GM21528 (cell line): Measurements from ENCODE around the gene NFKBIE.

Experiments used
- ATAC-seq: cut with Tn5 transposase; IDR thresholded peaks from one replicate; pipeline ENCODE4 v1.9.1; 2021; ENCODE audit warnings: mild to moderate bottlenecking, moderate library complexity; ENCODE audit not compliant: unreplicated experiment, low FRiP score

Gene NFKBIE

GRCh38 chr6:44275271-44275748, 10.0 kb upstream of the NFKBIE start:
- ATAC-seq = no peak

GRCh38 chr6:44273617-44274016, 8.3 kb upstream of the NFKBIE start:
- ATAC-seq = no peak

GRCh38 chr6:44272999-44273566, 7.7 kb upstream of the NFKBIE start:
- no peak for ATAC-seq

GRCh38 chr6:44272529-44272928, 7.2 kb upstream of the NFKBIE start:
- ATAC-seq = no peak

GRCh38 chr6:44271914-44272313, 6.6 kb upstream of the NFKBIE start:
- ATAC-seq = no peak

GRCh38 chr6:44271406-44271723, 6.0 kb upstream of the NFKBIE start:
- no peak for ATAC-seq

GRCh38 chr6:44270526-44271405, 5.4 kb upstream of the NFKBIE start:
- no peak for ATAC-seq

- ATAC-seq = no peak
These were observed 4.7 kb upstream of the NFKBIE start, which contains the start of gene TMEM151B for GRCh38 chr6:44269921-44270525. TSS of gene TMEM151B (plus strand) at chr6:44270450. CDS start at chr6:44270743, 293 bp downstream.

- ATAC-seq = no peak
These were observed 4.0 kb upstream of the NFKBIE start for GRCh38 chr6:44269178-44269920.

GRCh38 chr6:44268095-44268628, 2.8 kb upstream of the NFKBIE start:
- no peak for ATAC-seq

- no peak for ATAC-seq
These were observed 1.9 kb upstream of the NFKBIE start for GRCh38 chr6:44267252-44267651.

- no peak for ATAC-seq
These were observed 996 bp upstream of the NFKBIE start for GRCh38 chr6:44266347-44266746.

GRCh38 chr6:44265722-44266233, 427 bp upstream of the NFKBIE start:
- no peak for ATAC-seq

GRCh38 chr6:44264154-44265006, 971 bp downstream of the NFKBIE start:
- ATAC-seq = peak; percentile 31

- ATAC-seq = no peak
These were observed 1.8 kb downstream of the NFKBIE start for GRCh38 chr6:44263354-44264100.

GRCh38 chr6:44262467-44263353, 2.6 kb downstream of the NFKBIE start:
- no peak for ATAC-seq

GRCh38 chr6:44261581-44261980, 3.8 kb downstream of the NFKBIE start:
- ATAC-seq = no peak
